HG03280 (cell line): ENCODE measurements around the gene CINP.
"Not testable (repeated sequence)": the region's sequence is repeated elsewhere in the genome, so short reads cannot be mapped to it uniquely, and the experiment has no call there.

ENCODE experiments used
- ATAC-seq: cut with Tn5 transposase; IDR thresholded peaks from one replicate; pipeline ENCODE4 v1.9.1; 2021; ENCODE audit warnings: mild to moderate bottlenecking, moderate library complexity; ENCODE audit not compliant: unreplicated experiment

CINP gene

GRCh38 chr14:102321456-102322422 lies 41.0 kb downstream of the CINP start:
- no peak for ATAC-seq

DNA sequence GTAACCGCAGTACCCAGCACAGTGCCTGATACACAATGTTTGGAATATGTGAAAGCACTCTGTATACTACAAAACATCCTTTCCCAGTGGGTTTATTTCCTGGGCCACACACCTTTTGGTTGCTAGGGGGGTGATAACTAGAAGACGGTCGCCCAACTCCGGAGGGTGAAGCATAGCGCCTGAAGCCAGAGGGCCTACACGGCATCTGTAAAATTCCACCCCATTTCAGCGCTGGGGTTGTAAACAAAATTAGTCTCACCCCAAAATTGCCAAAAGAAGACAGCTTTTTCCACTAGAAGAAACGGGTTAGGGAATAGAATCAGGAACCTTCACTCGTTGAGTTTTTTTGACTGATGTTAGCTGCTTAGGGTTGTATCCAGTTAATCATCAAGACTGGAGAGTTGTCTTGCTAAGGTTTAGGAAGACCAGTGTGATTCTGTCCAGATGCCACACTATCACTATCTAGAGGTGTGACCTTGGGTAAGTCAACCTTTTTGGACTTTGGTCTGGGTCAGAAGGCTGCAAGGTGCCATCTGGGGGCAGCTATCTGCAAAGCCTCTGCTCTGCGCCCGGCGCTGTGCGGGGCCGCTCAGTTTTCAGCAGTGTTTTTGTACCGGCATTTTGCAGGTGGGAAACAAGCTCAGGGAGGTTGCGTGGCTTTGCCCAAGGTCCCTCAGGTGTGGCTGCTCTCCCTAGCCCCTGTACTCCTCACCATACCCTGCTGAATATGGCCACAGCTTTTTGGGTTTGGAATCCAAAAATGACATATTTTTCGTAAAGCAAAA lies 41.8 kb downstream of the CINP start:
- ATAC-seq: no peak

- peak; percentile 10 for ATAC-seq
These were observed 42.5 kb downstream of the CINP start for GRCh38 chr14:102320033-102320660.

GRCh38 chr14:102319351-102320032 lies 43.2 kb downstream of the CINP start, which contains the start of gene ZNF839:
TSS of gene ZNF839 (plus strand) at chr14:102319746. CDS start at chr14:102319766, 20 bp downstream.
- ATAC-seq: peak; percentile 49

- no peak for ATAC-seq
These were observed 43.9 kb downstream of the CINP start for GRCh38 chr14:102318781-102319276.

DNA sequence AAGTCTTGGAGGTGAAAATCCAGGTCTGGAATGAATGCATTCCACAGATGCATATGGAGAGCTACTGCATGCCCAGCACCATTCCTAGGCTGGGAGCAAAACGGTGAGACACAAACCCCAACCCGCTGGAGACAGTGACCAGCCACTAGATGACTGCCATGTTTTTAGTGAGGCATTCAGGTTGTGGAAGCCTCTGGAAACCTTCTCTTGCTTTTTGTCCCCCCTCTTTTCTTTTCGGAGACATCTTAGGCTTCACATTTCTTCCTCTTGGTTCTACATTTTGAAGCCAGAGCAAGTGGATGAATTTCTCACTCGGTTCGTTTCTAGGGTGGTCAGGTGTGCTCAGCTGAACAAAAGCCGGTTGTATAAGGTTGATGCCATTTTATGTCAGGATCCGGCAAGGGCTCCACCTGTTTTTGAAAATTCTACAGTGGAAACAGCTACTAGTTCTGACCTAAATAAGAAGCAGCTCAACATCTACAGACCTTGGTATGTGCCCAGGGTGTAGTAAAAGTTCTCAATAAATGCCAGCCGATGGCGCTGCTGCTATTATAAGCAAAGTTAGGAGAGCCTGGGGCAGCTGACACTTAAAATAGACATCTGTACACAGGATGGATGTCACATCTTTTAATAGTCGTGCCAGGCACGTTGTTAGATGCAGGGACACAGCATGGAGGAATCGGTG lies 45.0 kb downstream of the CINP start:
- no peak for ATAC-seq

- ATAC-seq: peak; percentile 60
These were observed 45.7 kb downstream of the CINP start for GRCh38 chr14:102316743-102317563.

DNA sequence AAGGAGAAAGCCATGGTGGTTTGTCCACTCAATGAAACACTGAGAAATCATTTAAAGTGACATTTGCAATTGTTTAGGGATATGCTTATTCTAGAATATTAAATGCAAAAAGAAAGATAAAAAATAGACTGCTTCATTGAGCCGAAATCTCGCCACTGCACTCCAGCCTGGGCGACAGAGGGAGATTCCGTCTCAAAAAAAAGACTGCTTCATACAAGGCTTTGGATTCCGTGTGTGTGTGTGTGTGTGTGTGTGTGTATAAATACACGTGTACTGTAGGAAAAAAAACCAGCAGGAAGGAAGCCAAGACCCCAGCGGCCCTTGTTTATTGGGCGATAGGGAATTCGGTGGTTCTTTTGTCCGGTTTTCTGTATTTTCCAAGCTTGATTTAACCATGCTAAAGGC lies 46.4 kb downstream of the CINP start:
- no peak for ATAC-seq

DNA sequence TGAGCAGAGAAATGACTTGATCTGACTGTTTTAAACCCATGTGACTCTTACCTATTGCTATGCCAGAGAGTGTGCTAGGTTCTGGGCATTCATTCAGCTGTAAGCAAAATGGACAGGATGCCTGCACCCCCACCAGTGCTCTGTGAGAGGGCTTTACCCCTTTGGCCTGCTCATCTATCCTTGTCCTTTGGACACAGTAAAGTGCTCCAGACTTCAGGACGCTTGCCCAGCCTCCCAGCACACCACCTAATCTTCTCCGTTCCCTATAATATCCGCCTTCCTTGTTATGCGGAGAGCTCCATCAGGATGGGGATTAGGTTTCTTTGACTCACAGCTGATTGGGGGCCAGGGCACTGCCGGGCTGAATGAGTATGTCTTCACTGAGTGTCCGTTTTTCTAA lies 47.6 kb downstream of the CINP start:
- ATAC-seq: no peak

GRCh38 chr14:102314242-102315011 lies 48.3 kb downstream of the CINP start:
- peak; percentile 59 for ATAC-seq

DNA sequence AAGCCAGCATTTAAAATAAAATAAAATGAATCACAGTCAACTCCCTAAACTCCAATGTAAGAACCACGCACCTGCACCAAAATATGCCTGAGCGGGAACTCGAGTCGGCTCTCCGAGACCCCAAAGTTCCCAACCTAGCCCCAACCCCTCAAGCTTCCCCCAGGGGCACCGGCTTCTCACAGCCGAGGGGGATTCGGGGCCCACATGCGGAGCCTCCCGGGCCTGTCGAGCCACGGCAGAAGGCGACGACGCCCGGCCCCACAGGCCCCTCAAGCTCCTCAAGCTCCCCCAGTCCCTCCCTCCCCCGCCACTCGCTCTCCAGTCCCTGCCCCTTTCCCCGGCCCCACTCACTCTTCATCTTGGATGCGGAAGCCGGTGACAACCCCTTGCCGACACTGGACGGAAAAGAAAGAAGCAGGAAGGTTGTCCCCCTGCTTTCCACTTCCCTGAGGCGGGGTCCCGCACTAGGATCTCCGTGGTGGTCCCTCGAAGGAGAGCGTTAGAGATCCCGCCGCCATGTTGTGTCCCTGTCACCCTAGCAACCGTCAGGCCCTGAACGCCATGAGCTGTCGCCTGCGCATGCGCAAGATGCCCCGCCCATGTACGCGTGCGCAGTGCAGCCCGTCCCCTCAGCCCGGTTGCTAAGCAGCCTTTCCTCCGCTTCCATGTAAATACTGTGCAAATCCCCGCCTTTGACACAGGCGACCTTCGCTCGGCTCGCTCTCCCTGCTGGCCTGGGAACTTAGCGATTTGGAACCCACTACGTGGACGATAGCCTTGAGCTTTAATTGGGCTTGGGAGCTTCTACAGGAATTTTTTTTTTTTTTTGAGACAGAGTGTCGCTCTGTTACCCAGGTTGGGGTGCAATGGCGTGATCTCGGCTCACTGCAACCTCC lies 57.8 kb downstream of the CINP start, which contains the start of gene MOK:
Gene MOK (minus strand): TSS at position 554 of the 896 bp plus-strand sequence. CDS start 196 bp downstream, at position 358.
- peak; percentile 96 for ATAC-seq

GRCh38 chr14:102303664-102304063 lies 59.0 kb downstream of the CINP start:
- ATAC-seq: no peak

DNA sequence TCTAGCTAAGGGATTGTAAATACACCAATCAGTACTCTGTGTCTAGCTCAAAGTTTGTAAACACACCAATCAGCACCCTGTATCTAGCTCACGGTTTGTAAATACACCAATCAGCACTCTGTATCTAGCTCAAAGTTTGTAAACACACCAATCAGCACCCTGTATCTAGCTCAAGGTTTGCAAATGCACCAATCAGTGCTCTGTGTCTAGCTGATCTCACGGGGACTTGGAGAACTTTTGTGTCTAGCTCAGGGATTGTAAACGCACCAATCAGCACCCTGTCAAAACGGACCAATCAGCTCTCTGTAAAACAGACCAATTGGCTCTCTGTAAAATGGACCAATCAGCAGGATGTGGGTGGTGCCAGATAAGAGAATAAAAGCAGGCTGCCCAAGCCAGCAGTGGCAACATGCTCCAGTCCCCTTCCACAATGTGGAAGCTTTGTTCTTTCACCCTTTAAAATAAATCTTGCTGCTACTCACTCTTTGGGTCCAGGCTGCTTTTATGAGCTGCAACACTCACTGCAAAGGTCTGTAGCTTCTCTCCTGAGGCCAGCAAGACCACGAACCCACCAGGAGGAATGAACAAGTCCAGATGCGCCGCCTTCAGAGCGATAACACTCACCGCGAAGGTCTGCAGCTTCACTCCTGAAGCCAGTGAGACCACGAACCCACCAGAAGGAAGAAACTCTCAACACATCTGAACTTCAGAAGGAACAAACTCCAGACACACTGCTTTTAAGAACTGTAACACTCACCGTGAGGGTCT lies 64.2 kb downstream of the CINP start:
- ATAC-seq: not testable (repeated sequence)
